ENCODE data around the gene GOLGA3.

GOLGA3 gene

GRCh38 chr12:132807295-132808092, 21.2 kb downstream of the GOLGA3 start:
- DNase-seq: no peak
- peak overlapping the region; percentile 24 for H3K27ac Mint-ChIP-seq
- H3K36me3 Mint-ChIP-seq (ENCODE audit: low read depth): peaks cover 80% of the 10 kb centered on the region
- no peak overlapping the region for H3K4me3 Mint-ChIP-seq
- peaks cover 17% of the 10 kb centered on the region for H3K9me3 Mint-ChIP-seq
- no peaks in the 10 kb centered on the region for H3K4me1 Mint-ChIP-seq
- H3K27me3 Mint-ChIP-seq (ENCODE audit: low read depth, poor library complexity): peaks cover 5% of the 10 kb centered on the region
- TF ChIP-seq CTCF (IDR thresholded peaks at IDR 0.05): no peak

GRCh38 chr12:132806857-132807256, 21.8 kb downstream of the GOLGA3 start:
- peaks cover 78% of the 10 kb centered on the region for H3K36me3 Mint-ChIP-seq (ENCODE audit: low read depth)
- peaks cover 5% of the 10 kb centered on the region for H3K27me3 Mint-ChIP-seq (ENCODE audit: low read depth, poor library complexity)
- DNase-seq: no peak
- no peaks in the 10 kb centered on the region for H3K4me1 Mint-ChIP-seq
- no peak overlapping the region for H3K4me3 Mint-ChIP-seq
- H3K27ac Mint-ChIP-seq: no peak overlapping the region
- peaks cover 12% of the 10 kb centered on the region for H3K9me3 Mint-ChIP-seq
- no peak for TF ChIP-seq CTCF (IDR thresholded peaks at IDR 0.05)

- peaks cover 66% of the 10 kb centered on the region for H3K36me3 Mint-ChIP-seq (ENCODE audit: low read depth)
- no peak for TF ChIP-seq CTCF (IDR thresholded peaks at IDR 0.05)
- no peak overlapping the region for H3K27ac Mint-ChIP-seq
Measured at GRCh38 chr12:132804426-132804861, 24.2 kb downstream of the GOLGA3 start.

GRCh38 chr12:132803888-132804287, 24.8 kb downstream of the GOLGA3 start:
- TF ChIP-seq CTCF (IDR thresholded peaks at IDR 0.05): no peak
- no peaks in the 10 kb centered on the region for H3K27me3 Mint-ChIP-seq (ENCODE audit: low read depth, poor library complexity)
- no peak for DNase-seq
- peaks cover 1% of the 10 kb centered on the region for H3K9me3 Mint-ChIP-seq
- H3K4me3 Mint-ChIP-seq: no peak overlapping the region
- peaks cover 63% of the 10 kb centered on the region for H3K36me3 Mint-ChIP-seq (ENCODE audit: low read depth)
- no peak overlapping the region for H3K27ac Mint-ChIP-seq
- no peaks in the 10 kb centered on the region for H3K4me1 Mint-ChIP-seq

More at GRCh38 chr12:132804426-132804861, 24.2 kb downstream of the GOLGA3 start:
- Mint-ChIP-seq H3K4me1 (no peaks in the 10 kb centered on the region), H3K9me3 (peaks cover 3% of the 10 kb centered on the region), H3K4me3 (no peak overlapping the region), H3K27me3 (ENCODE audit: low read depth, poor library complexity) (no peaks in the 10 kb centered on the region)
- DNase-seq: no peak

- Mint-ChIP-seq H3K9me3 (no peaks in the 10 kb centered on the region), H3K27ac (peak overlapping the region; percentile 74), H3K27me3 (ENCODE audit: low read depth, poor library complexity) (no peaks in the 10 kb centered on the region), H3K4me1 (no peaks in the 10 kb centered on the region), H3K36me3 (ENCODE audit: low read depth) (peaks cover 59% of the 10 kb centered on the region), H3K4me3 (no peak overlapping the region)
- no peak for TF ChIP-seq CTCF (IDR thresholded peaks at IDR 0.05)
- no peak for DNase-seq
Measured at GRCh38 chr12:132803125-132803524, 25.5 kb downstream of the GOLGA3 start.

GRCh38 chr12:132801741-132802140, 26.9 kb downstream of the GOLGA3 start:
- no peak for TF ChIP-seq CTCF (IDR thresholded peaks at IDR 0.05)
- no peaks in the 10 kb centered on the region for H3K9me3 Mint-ChIP-seq
- H3K4me3 Mint-ChIP-seq: no peak overlapping the region
- no peaks in the 10 kb centered on the region for H3K27me3 Mint-ChIP-seq (ENCODE audit: low read depth, poor library complexity)
- no peak for DNase-seq
- no peak overlapping the region for H3K27ac Mint-ChIP-seq
- H3K36me3 Mint-ChIP-seq (ENCODE audit: low read depth): peaks cover 56% of the 10 kb centered on the region
- H3K4me1 Mint-ChIP-seq: no peaks in the 10 kb centered on the region
